K562 (cell line): Measurements from ENCODE around the gene RAI14. TPM values are rescaled to one million over a fixed set of nuclear protein-coding genes. Genes with fewer than 3 reads are reported as not detected.

Experiments used
- BCOR ChIP-seq: fragments of 450-650 bp; IDR thresholded peaks from 2 replicates; pipeline ENCODE4 v1.6.1; 2016
- CCNT2 ChIP-seq: IDR thresholded peaks from 2 replicates; pipeline ENCODE4 v1.6.1; 2011; ENCODE audit warnings: borderline replicate concordance, low read depth, mild to moderate bottlenecking, moderate library complexity, mixed read lengths, low read length; ENCODE audit not compliant: insufficient read length; ENCODE audit errors: extremely low read depth
- DMBX1 ChIP-seq: fragments of 250-450 bp; sonication (Bioruptor Pico); IDR thresholded peaks from 2 replicates; pipeline ENCODE4 v1.8.0; 2022; ENCODE audit warnings: inconsistent platforms, mild to moderate bottlenecking, moderate library complexity, borderline replicate concordance
- FOXA3 ChIP-seq, 2 experiments: fragments of 450-650 bp in 1 of 2; sonication (generic) in 1 of 2; formaldehyde crosslinking; IDR thresholded peaks in 1 of 2; conservative IDR thresholded peaks in 1 of 2; 2 replicates each; pipeline versions ENCODE4 v1.4.0 to v1.8.0; 2020 to 2022; ENCODE audit warnings: mild to moderate bottlenecking in 2 of 2, missing genetic modification reagents in 1 of 2
- MAFK ChIP-seq: IDR thresholded peaks from 2 replicates; pipeline ENCODE4 v1.6.1; 2011; ENCODE audit warnings: low read length, improper control_type of control experiment
- RBM25 ChIP-seq: fragments of 200-400 bp; formaldehyde crosslinking; IDR thresholded peaks from 2 replicates; pipeline ENCODE4 v1.6.1; 2018; ENCODE audit warnings: low read length, low read depth, moderate library complexity; ENCODE audit not compliant: severe bottlenecking
- RFX1 ChIP-seq: fragments of 450-650 bp; IDR thresholded peaks from 2 replicates; pipeline ENCODE4 v1.6.1; 2016; ENCODE audit warnings: mild to moderate bottlenecking, moderate library complexity
- SAFB2 ChIP-seq: fragments of 200-400 bp; formaldehyde crosslinking; IDR thresholded peaks from 2 replicates; pipeline ENCODE4 v1.6.1; 2018; ENCODE audit warnings: borderline replicate concordance, low read length, low read depth, moderate library complexity; ENCODE audit not compliant: severe bottlenecking
- TOE1 ChIP-seq, 2 experiments: fragments of 450-650 bp in 1 of 2; sonication (generic) in 1 of 2; formaldehyde crosslinking in 1 of 2; IDR thresholded peaks; 2 replicates each; pipeline versions ENCODE4 v1.7.1 to v1.8.0; 2016 to 2022; ENCODE audit warnings: borderline replicate concordance in 2 of 2, mild to moderate bottlenecking in 2 of 2, antibody characterized with exemption in 1 of 2, inconsistent platforms in 1 of 2, low read depth in 1 of 2, missing genetic modification reagents in 1 of 2, moderate library complexity in 1 of 2
- ZNF282 ChIP-seq: sonication (generic); formaldehyde crosslinking; IDR thresholded peaks from 2 replicates; pipeline ENCODE4 v1.8.1; 2023; ENCODE audit warnings: missing genetic modification reagents
- ZNF3 ChIP-seq: fragments of 250-450 bp; sonication (Bioruptor Pico); IDR thresholded peaks from 2 replicates; pipeline ENCODE4 v1.5.0; 2021; ENCODE audit warnings: mild to moderate bottlenecking, moderate library complexity
- polyA plus RNA-seq, 8 experiments: library from polyadenylated mRNA; depleted of rRNA in 4 of 8; stranded (reverse) in 5 of 8; unstranded in 3 of 8; fragments of >200 nt; fragmentation: Nextera tagmentation in 2 of 8; fragmentation: Illumina TruSeq in 1 of 8; extraction: Ambion mirVana in 2 of 8; extraction: Trizol in 1 of 8; gene quantifications; 2 replicates each; pipeline versions ENCODE4 v1.2.1 to v1.2.3, GENCODE V29; 2011 to 2014; ENCODE audit warnings: inconsistent platforms in 1 of 8, missing spikeins in 1 of 8
- total RNA-seq, 7 experiments: library from RNA; depleted of rRNA in 6 of 7; stranded (reverse); fragments of >200 nt in 6 of 7; fragmentation: Illumina TruSeq in 2 of 7; extraction: Trizol in 2 of 7; gene quantifications; 2 replicates each; pipeline versions ENCODE4 v1.2.1 to v1.2.3, GENCODE V29; 2011 to 2021; ENCODE audit warnings: low replicate concordance in 1 of 7
- TF ChIP-seq, protein P1 (sequence below): fragments of 200-800 bp; sonication (Bioruptor generic); IDR thresholded peaks from 2 replicates; pipeline ENCODE4 v1.6.1; 2017; ENCODE audit warnings: missing genetic modification characterization, missing compliant biosample characterization
- TF ChIP-seq, protein P2 (sequence below): sonication (generic); IDR thresholded peaks from 2 replicates; pipeline ENCODE4 v1.6.1; 2016
- TF ChIP-seq, protein P3 (sequence below): IDR thresholded peaks from 2 replicates; pipeline ENCODE4 v1.6.1; 2012; ENCODE audit warnings: low read depth, low read length, improper control_type of control experiment, borderline replicate concordance
- TF ChIP-seq, protein P4 (sequence below), 2 experiments: fragments of 200-800 bp in 1 of 2; sonication (Bioruptor generic) in 1 of 2; sonication (generic) in 1 of 2; formaldehyde crosslinking in 1 of 2; IDR thresholded peaks in 1 of 2; conservative IDR thresholded peaks in 1 of 2; 2 replicates each; pipeline versions ENCODE4 v1.5.0 to v1.6.1; 2016 to 2020; ENCODE audit warnings: missing compliant biosample characterization in 1 of 2, missing genetic modification characterization in 1 of 2, missing genetic modification reagents in 1 of 2
- TF ChIP-seq, protein P5 (sequence below): sonication (generic); formaldehyde crosslinking; IDR thresholded peaks from 2 replicates; pipeline ENCODE4 v1.8.1; 2023; ENCODE audit warnings: mild to moderate bottlenecking, missing genetic modification reagents

The RAI14 gene
- total and polyA plus RNA-seq, 9 of the 15 experiments (the other 6 are each of a cell fraction or from before 2014, with no cell fraction given): 11.3 to 82.5 (median 34.8) TPM

DNA sequence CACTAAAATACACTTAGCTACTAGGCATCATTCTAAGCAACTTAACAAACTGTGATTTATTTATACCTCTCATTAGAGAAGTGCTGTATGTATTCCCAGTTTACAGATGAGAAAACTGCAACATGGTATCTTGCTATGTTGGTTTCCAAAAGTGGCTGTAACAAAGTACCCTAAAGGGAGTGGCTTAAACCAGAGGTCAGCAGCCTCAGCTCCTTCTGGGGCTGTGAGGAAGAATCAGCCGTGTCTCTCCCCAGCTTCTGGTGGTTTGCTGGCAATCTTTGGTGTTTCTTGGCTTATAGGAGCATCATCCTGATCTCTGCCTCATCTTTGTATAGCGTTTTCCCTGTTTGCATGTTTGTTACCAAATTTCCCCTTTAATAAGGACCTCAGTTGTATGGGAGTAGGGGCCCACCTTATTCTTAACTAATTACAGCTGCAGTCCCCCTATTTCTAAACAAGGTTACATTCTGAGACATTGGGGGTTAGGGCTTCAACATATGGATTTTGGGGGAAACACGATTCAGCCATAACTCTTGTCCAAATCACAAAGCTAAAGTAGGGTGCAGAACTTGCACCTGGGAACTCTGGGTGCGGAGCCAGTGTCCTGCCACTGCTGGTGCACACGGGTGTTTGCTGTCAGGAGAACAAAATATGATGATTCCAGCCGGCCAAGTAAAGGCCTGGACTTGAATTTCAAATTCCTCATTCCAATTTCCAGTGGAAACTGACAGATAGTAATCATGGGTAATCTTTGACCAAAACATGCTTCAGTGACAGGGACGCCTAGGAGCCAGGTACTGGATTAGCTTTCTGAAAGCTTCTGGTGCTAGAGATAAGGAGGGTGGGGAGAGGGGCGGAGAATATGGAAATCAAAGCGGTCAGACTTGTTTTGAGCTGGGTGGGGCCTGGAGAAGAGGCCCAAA, 43.3 kb downstream of the RAI14 start (continued):
- TF ChIP-seq, protein P1, sequence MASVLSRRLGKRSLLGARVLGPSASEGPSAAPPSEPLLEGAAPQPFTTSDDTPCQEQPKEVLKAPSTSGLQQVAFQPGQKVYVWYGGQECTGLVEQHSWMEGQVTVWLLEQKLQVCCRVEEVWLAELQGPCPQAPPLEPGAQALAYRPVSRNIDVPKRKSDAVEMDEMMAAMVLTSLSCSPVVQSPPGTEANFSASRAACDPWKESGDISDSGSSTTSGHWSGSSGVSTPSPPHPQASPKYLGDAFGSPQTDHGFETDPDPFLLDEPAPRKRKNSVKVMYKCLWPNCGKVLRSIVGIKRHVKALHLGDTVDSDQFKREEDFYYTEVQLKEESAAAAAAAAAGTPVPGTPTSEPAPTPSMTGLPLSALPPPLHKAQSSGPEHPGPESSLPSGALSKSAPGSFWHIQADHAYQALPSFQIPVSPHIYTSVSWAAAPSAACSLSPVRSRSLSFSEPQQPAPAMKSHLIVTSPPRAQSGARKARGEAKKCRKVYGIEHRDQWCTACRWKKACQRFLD (CRISPR knock-in tag): peak; percentile 90; the same call in 1 of the 2 replicates
- TF ChIP-seq RFX1: peak; percentile 20; the same call in 1 of the 2 replicates
- TF ChIP-seq ZNF3 (CRISPR knock-in tag): no peak
- TF ChIP-seq, protein P2, sequence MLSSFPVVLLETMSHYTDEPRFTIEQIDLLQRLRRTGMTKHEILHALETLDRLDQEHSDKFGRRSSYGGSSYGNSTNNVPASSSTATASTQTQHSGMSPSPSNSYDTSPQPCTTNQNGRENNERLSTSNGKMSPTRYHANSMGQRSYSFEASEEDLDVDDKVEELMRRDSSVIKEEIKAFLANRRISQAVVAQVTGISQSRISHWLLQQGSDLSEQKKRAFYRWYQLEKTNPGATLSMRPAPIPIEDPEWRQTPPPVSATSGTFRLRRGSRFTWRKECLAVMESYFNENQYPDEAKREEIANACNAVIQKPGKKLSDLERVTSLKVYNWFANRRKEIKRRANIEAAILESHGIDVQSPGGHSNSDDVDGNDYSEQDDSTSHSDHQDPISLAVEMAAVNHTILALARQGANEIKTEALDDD: peak; percentile 96
- TF ChIP-seq ZNF282: no peak
- TF ChIP-seq RBM25: no peak
- TF ChIP-seq CCNT2: peak; percentile 95
- peak; percentile 86 for TF ChIP-seq BCOR
- TF ChIP-seq TOE1 (IDR thresholded peaks at IDR 0.05; ENCODE audit: borderline replicate concordance): peak; percentile 62
- no peak for TF ChIP-seq TOE1 (CRISPR knock-in tag; IDR thresholded peaks at IDR 0.05; ENCODE audit: borderline replicate concordance, low read depth)
- no peak for TF ChIP-seq SAFB2
- TF ChIP-seq MAFK: peak; percentile 10; the same call in 1 of the 2 replicates
- TF ChIP-seq, protein P3, sequence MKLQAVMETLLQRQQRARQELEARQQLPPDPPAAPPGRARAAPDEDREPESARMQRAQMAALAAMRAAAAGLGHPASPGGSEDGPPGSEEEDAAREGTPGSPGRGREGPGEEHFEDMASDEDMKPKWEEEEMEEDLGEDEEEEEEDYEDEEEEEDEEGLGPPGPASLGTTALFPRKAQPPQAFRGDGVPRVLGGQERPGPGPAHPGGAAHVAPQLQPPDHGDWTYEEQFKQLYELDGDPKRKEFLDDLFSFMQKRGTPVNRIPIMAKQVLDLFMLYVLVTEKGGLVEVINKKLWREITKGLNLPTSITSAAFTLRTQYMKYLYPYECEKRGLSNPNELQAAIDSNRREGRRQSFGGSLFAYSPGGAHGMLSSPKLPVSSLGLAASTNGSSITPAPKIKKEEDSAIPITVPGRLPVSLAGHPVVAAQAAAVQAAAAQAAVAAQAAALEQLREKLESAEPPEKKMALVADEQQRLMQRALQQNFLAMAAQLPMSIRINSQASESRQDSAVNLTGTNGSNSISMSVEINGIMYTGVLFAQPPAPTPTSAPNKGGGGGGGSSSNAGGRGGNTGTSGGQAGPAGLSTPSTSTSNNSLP: peak; percentile 85; the same call in 1 of the 2 replicates
- TF ChIP-seq, protein P4, sequence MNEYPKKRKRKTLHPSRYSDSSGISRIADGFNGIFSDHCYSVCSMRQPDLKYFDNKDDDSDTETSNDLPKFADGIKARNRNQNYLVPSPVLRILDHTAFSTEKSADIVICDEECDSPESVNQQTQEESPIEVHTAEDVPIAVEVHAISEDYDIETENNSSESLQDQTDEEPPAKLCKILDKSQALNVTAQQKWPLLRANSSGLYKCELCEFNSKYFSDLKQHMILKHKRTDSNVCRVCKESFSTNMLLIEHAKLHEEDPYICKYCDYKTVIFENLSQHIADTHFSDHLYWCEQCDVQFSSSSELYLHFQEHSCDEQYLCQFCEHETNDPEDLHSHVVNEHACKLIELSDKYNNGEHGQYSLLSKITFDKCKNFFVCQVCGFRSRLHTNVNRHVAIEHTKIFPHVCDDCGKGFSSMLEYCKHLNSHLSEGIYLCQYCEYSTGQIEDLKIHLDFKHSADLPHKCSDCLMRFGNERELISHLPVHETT (CRISPR knock-in tag; conservative IDR thresholded peaks at IDR 0.05 in 1 of 2, IDR thresholded peaks at IDR 0.05 in 1 of 2): peak in 1 of 2 experiments; percentile 77; a peak in 2 of 4 replicates
- TF ChIP-seq, protein P5, sequence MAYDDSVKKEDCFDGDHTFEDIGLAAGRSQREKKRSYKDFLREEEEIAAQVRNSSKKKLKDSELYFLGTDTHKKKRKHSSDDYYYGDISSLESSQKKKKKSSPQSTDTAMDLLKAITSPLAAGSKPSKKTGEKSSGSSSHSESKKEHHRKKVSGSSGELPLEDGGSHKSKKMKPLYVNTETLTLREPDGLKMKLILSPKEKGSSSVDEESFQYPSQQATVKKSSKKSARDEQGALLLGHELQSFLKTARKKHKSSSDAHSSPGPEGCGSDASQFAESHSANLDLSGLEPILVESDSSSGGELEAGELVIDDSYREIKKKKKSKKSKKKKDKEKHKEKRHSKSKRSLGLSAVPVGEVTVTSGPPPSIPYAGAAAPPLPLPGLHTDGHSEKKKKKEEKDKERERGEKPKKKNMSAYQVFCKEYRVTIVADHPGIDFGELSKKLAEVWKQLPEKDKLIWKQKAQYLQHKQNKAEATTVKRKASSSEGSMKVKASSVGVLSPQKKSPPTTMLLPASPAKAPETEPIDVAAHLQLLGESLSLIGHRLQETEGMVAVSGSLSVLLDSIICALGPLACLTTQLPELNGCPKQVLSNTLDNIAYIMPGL (CRISPR knock-in tag): no peak
- TF ChIP-seq FOXA3 (CRISPR knock-in tag; conservative IDR thresholded peaks at IDR 0.05 in 1 of 2, IDR thresholded peaks at IDR 0.05 in 1 of 2): 0 out of 4 replicates have a peak, but pooled peaks of 1 of the 2 experiments have one; percentile 35
- peak; percentile 95 for TF ChIP-seq DMBX1 (CRISPR knock-in tag)
